GM18499 (cell line): ENCODE data around the gene SLC17A7.
A peak's percentile ranks its signal among the peaks of the same experiment; 100 is the strongest.
"Not testable (repeated sequence)": the region's sequence is repeated elsewhere in the genome, so short reads cannot be mapped to it uniquely, and the experiment has no call there.

Experiments used
- ATAC-seq: cut with Tn5 transposase; IDR thresholded peaks from one replicate; pipeline ENCODE4 v1.9.1; 2021; ENCODE audit warnings: moderate number of reproducible peaks; ENCODE audit not compliant: insufficient read depth, unreplicated experiment

SLC17A7 gene

GRCh38 chr19:49441210-49441959 is at the start of gene SLC17A7:
Gene SLC17A7, minus strand, starts transcription at chr19:49441527. Its CDS starts 148 bp downstream, at chr19:49441379.
- ATAC-seq = no peak

- ATAC-seq = no peak
These were observed 49.1 kb upstream of the SLC17A7 start for GRCh38 chr19:49490287-49491029.

GRCh38 chr19:49489601-49490167 is 48.4 kb upstream of the SLC17A7 start:
- ATAC-seq = no peak

- ATAC-seq = no peak
These were observed 47.7 kb upstream of the SLC17A7 start for GRCh38 chr19:49488863-49489537.

- no peak for ATAC-seq
These were observed 46.9 kb upstream of the SLC17A7 start for GRCh38 chr19:49488046-49488862.

GRCh38 chr19:49487277-49488045 is 46.1 kb upstream of the SLC17A7 start, which contains the start of gene RPL13A:
Gene RPL13A, plus strand, starts transcription at chr19:49487608. Its CDS starts 22 bp downstream, at chr19:49487630.
- ATAC-seq = peak; percentile 64

GRCh38 chr19:49486710-49487276 is 45.5 kb upstream of the SLC17A7 start:
- no peak for ATAC-seq

GRCh38 chr19:49486232-49486631 is 44.9 kb upstream of the SLC17A7 start:
- ATAC-seq = no peak

- no peak for ATAC-seq
These were observed 39.8 kb upstream of the SLC17A7 start for GRCh38 chr19:49481020-49481683.

- ATAC-seq = no peak
These were observed 38.8 kb upstream of the SLC17A7 start for GRCh38 chr19:49479975-49480628.

GRCh38 chr19:49475995-49476880 is 34.9 kb upstream of the SLC17A7 start:
- no peak for ATAC-seq

GRCh38 chr19:49475191-49475917 is 34.0 kb upstream of the SLC17A7 start:
- no peak for ATAC-seq

GRCh38 chr19:49474542-49474924 is 33.2 kb upstream of the SLC17A7 start:
- ATAC-seq = no peak

- ATAC-seq = no peak
These were observed 32.7 kb upstream of the SLC17A7 start, which contains the start of gene FLT3LG for GRCh38 chr19:49473868-49474541. Gene FLT3LG, plus strand, starts transcription at chr19:49474215. Its CDS starts 425 bp downstream, at chr19:49474640.

- ATAC-seq = not testable (repeated sequence)
These were observed 32.2 kb upstream of the SLC17A7 start for GRCh38 chr19:49473501-49473867.

- no peak for ATAC-seq
These were observed 31.6 kb upstream of the SLC17A7 start for GRCh38 chr19:49472936-49473335.
